Right lobe of liver (tissue), 4 donors: ENCODE data around the gene SSB.

Source experiments
- POLR2A ChIP-seq: fragments of 450-650 bp; IDR thresholded peaks from one replicate; pipeline ENCODE4 v1.6.1; 2017; ENCODE audit warnings: antibody characterized with exemption, mild to moderate bottlenecking
- TF ChIP-seq, protein P1 (sequence below), 4 donors: fragments of 200-600 bp in 3 of 4; fragments of 450-650 bp in 1 of 4; IDR thresholded peaks; one replicate each; pipeline versions ENCODE4 v1.5.1 to v1.8.0; 2016 to 2022; ENCODE audit warnings: antibody characterized with exemption in 4 of 4, mild to moderate bottlenecking in 2 of 4
- donor health status: DM: no; HTN: no; CAD: no.
- donor health status: DM: no; HTN: no; CAD: no.
- donor health status: DM: no; HTN: yes; CAD: no.

DNA sequence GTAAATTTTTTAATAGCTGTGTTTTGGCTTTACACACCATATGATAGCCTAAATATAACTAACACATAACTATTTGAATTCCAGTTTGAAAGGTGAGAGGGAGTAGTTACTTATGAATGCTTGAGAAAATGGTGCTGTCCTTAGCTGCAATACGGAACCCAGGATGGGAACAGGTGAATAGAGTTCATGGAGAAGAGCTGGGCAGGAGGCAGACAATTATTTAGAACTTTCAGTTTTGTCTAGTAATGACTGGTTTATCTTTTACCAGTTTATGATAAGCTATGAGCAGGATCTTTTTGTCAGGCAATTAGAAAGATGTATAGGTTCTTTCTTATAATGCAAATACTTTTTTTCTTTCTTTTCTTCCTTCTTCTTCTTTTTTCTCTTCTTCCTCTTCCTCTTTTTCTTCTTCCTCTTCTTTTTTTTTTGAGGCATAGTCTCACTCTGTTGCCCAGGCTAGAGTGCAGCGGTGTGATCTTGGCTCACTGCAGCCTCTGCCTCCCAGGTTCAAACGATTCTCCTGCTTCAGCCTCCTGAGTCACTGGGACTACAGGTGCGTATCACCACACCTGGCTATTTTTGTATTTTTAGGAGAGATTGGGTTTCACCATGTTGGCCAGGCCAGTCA is 54.5 kb downstream of the SSB start:
- TF ChIP-seq, protein P1, sequence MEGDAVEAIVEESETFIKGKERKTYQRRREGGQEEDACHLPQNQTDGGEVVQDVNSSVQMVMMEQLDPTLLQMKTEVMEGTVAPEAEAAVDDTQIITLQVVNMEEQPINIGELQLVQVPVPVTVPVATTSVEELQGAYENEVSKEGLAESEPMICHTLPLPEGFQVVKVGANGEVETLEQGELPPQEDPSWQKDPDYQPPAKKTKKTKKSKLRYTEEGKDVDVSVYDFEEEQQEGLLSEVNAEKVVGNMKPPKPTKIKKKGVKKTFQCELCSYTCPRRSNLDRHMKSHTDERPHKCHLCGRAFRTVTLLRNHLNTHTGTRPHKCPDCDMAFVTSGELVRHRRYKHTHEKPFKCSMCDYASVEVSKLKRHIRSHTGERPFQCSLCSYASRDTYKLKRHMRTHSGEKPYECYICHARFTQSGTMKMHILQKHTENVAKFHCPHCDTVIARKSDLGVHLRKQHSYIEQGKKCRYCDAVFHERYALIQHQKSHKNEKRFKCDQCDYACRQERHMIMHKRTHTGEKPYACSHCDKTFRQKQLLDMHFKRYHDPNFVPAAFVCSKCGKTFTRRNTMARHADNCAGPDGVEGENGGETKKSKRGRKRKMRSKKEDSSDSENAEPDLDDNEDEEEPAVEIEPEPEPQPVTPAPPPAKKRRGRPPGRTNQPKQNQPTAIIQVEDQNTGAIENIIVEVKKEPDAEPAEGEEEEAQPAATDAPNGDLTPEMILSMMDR (IDR thresholded peaks at IDR 0.05), result no peak
- no peak for TF ChIP-seq POLR2A
